Posterior cingulate gyrus (tissue), 11 donors: ENCODE measurements around the gene ZKSCAN4.
A peak's percentile ranks its signal among the peaks of the same experiment; 100 is the strongest.

ENCODE experiments used
- DNase-seq, 10 donors: peaks; one replicate each; pipeline versions ENCODE4 v3.0.0 to v3.0.0-alpha.2; 2020 to 2021; ENCODE audit warnings: mixed read lengths in 3 of 10
- intact Hi-C: fragments of 100-400 bp; cut with DNase I; formaldehyde crosslinking; loops from one replicate; pipeline ENCODE4 v1.15.1; 2023

The ZKSCAN4 gene

DNA sequence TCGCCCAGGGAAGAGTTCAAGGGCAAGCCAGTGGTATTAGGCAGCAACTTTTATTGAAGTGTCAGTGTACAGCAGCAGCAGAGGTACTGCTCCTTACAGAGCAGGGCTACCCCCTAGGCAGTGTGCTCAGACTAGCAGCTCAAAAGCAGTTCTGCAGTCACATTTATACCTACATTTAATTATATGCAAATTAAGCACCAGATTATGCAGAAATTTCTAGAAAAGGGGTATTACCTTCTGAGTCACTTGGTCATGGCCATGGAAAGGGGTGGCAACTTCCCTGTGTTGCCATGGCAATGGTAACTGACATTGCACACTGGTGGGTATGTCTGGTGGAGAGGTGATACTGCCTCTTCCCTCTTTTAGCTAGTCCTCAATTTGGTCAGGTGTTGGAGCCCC, 2.1 kb upstream of the ZKSCAN4 start:
- intact Hi-C loops = loop anchor here (10.0 kb wide), 1 partner anchor 119 kb away; no protein-coding TSS in a partner anchor
- DNase-seq = no peak

DNA sequence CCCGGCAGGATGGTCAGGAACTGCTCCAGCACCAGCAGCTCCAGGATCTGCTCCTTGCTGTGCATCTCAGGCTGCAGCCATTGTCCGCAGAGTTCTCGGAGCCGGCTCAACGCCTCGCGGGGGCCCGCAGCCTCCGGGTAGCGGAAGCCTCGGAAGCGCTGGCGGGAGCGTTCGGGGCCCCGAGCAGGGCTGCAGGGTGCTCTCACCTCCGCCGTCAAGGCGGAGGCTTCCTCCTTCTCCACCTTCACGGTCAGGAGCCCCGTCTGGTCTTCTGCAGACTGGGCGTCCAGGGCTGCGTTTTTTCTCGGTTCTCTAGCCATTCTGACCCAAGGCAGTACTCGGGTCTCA, 434 bp downstream of the ZKSCAN4 start:
- DNase-seq = peak in 4 of 10 donors; percentile 9 to 84 (median 74)

DNA sequence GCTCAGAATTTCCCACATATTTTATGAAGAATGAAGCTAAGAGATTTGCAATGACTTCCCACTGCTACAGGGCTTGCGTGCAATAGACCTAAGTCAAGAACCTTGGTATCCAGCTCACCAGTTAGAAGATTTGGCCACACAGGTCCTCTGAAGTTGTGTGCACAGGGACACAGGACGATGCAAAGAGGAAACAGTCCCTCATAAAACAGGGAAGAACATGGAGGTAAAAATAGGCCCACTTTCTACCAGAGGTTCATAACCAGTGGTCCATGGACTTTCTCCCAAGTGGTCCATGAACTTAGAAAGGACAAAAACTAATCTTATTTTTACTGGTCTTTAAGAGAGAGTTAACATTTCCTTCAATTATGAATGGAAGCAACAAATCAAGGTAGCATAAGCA, 1.3 kb downstream of the ZKSCAN4 start:
- intact Hi-C loops = loop anchor here (10.0 kb wide), 1 partner anchor 116 kb away; no protein-coding TSS in a partner anchor
- no peak for DNase-seq

More for the DNA sequence above, 434 bp downstream of the ZKSCAN4 start:
- intact Hi-C loops = loop anchor here (10.0 kb wide), 1 partner anchor 117 kb away; no protein-coding TSS in a partner anchor

DNA sequence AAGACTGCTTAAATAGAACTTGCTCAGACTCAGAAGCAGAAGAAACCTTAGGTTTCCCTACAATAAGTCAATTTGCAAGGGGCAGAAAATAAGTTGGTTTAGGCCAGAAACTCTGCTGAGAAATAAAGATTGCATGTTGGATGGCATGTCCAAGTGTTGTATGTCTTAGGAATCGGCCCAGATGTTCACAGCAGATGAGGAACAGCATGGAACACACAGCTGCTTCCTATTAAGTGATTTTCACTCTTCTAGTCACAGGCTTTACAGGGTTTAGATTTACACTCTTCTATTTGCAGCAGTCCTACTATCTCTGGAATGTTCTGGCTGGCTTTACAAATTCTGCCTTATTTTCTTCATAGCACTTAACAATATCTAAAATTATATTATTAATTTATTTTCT, 3.2 kb downstream of the ZKSCAN4 start:
- intact Hi-C loops = no loop called here
- DNase-seq = no peak

DNA sequence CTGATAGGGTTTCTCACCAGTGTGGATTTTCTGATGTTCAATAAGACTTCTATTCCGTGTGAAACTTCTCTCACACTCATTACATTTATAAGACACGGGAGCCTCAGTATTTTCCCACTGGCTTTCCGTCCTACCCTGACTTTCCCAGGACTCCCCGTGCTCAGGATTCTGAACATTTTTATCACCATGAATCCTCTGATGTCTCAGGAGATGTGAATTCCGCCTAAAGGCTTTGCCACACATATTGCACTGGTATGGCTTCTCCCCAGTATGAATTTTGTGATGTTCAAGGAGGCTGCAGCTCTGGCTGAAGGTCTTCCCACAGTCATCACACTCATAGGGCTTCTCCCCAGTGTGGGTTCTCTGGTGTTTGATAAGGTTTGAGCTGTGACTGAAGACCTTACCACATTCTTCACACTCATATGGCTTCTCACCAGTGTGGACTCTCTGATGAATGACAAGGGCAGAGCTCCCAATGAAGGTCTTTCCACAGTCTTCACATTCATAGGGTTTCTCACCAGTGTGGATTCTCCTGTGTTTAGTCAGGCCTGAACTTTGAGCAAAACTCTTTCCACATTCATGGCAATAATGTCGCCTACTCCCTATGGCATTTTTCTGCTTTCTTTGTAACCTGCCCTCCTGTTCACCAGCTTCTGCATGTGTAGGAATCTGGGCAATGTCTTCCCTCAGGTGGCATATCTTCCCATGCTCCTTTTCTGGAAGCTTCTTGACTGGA, 6.7 kb downstream of the ZKSCAN4 start:
- no peak for DNase-seq
- intact Hi-C loops = no loop called here

DNA sequence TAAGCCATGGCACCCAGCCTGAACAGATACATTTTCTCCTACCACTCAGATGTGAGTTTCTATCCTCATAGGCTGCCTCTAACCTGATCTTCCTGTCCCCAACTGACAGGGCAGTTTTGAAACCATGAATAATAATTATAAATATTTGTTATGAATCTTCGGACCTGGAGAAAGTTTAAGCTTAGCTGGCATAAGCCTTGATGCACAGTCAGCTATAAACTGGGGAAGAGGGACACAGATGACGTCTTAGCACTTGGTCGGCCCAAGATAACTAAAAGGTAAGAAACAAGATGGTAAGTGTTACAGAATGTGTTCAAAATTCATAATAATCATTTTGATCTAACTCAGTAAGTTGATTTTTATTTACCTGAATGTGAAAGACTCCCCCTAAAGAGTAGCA, 8.1 kb downstream of the ZKSCAN4 start:
- DNase-seq = no peak
- intact Hi-C loops = no loop called here

DNA sequence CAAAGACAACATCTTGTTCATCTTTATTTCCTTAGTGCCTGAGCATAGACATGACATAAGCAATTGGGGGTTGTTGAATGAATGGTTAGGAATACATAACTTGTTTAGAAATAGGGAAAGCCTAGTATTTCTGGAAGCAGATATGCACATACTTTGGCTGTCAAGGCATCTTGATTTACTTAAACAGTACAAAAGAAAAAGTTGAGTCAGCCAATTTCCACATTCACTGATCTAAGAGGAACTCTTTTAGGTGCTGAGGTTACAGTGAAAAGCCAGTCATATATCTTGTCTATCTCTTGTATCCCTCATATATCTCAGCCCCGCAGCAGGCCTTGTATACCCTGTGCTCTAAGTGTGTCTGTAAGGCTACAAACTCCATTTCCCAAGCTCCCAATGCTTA, 11.6 kb downstream of the ZKSCAN4 start:
- no peak for DNase-seq
- intact Hi-C loops = no loop called here

DNA sequence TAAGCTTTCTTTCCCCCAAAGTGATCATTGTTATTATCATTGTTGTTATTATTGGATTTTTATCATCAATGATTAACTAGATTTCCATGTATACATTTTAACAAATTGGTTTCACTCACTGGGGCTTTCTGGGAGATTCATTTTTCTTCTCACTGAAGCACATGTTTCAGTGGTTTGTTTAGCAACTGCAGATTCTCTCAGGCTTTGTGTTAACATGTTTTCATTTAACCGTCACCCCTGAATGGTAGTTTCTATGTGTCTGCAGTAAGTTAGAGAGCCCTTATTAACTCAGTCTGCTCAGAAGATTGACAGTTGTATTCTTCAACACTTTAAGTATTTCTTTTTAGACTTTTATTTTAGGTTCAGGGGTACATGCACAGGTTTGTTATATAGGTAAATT, 12.4 kb downstream of the ZKSCAN4 start:
- intact Hi-C loops = no loop called here
- no peak for DNase-seq

DNA sequence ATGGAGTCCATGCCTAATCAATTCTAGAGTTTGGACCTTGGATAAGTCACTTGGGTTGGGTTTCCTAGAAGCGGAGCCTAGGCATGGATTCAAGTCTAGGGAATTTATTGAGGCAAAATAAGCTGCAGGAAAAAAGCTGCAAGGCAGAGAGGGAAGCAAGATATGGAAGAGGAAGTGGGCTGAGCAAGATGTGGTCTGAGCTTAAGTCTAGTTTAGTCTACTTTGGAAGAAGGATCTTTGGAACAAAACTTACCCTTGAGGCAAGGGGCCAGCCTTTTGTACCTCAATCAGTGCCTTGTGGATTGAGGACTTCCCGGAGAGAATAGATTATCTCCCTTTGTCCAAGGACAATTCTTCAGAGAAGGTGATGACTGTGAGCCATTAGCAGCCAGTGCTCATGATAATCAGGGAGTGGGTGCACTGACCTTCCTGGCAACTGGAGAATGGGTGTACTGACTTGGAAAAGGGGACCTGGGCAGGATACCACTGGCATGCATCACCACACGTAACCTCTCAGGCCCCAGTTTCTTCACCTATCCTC, 16.1 kb downstream of the ZKSCAN4 start:
- DNase-seq = no peak
- intact Hi-C loops = no loop called here

DNA sequence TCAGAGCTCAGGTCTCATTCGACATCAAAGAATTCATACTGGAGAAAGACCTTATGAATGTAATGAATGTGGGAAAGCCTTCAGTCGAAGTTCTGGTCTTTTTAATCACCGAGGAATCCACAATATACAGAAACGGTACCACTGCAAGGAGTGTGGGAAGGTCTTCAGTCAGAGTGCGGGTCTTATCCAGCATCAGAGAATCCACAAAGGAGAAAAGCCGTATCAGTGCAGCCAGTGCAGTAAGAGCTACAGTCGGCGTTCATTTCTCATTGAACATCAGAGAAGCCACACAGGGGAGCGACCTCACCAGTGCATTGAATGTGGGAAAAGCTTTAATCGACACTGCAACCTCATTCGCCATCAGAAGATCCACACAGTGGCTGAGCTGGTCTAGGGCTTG, 19.3 kb downstream of the ZKSCAN4 start:
- DNase-seq = peak in 1 of 10 donors; percentile 26
- intact Hi-C loops = no loop called here

DNA sequence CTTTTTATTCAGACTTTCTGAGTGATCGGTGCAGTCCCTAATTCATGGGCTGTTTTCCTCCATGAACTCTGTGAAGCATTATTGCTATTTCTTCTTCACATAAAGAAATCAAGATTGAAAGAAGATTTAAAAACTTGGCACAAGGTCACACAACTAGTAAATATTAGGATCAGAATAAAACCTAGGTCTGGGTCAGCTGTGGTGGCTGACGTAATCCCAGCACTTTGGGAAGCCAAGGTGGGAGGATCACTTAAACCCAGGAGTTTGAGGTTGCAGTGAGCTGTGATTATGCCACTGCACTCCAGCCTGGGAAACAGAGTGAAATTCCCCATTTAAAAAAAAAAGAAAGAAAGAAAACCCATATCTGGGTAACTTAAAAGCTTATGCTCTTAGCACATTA, 25.6 kb downstream of the ZKSCAN4 start:
- no peak for DNase-seq
- intact Hi-C loops = loop anchor here (10.0 kb wide), 1 partner anchor 92 kb away; no protein-coding TSS in a partner anchor

DNA sequence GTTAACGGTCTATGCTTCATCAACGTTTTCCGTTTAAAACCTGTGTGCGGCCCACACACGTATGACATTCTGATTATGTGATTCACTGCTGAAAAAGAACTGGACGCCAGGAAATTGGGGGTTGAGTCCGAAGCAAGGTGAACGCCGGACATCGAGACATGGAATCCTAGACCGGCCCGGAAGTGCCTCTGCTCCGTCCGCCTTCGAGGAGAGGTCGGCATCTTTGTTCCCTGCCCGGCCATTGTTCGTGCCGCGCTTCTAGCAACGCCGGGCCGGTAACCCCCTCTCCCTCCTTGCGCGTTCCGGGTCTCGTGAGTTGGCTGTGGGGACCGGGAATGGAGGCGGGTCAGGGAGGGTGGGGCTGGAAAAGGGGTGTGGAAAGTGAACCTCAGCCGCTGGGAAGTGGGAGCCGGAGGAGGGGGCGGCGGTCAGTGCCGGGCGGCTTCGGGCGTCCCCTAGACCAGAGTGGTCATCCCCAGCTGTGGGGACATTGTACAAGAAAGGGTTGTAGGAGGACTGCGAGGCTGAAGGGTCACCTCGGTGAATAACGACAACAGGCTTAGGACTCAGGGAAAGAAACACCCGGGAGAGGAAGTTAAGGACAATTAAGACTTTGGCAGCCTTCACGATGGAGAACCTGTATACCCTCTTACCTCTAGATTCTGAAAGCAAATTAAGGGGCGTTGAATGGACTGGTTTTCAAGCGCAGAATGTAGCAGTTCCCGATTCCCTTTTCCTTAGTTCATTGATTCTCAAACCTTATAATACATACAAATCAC, 26.8 kb downstream of the ZKSCAN4 start, which contains the start of gene ZSCAN9:
Gene ZSCAN9, plus strand, starts transcription at position 220 of the 779 bp plus-strand sequence. CDS start 1,810 bp downstream, outside the sequence.
- DNase-seq = peak; percentile 57 to 96 (median 74)
- intact Hi-C loops = loop anchor here (10.0 kb wide), 1 partner anchor 90 kb away; no protein-coding TSS in a partner anchor

DNA sequence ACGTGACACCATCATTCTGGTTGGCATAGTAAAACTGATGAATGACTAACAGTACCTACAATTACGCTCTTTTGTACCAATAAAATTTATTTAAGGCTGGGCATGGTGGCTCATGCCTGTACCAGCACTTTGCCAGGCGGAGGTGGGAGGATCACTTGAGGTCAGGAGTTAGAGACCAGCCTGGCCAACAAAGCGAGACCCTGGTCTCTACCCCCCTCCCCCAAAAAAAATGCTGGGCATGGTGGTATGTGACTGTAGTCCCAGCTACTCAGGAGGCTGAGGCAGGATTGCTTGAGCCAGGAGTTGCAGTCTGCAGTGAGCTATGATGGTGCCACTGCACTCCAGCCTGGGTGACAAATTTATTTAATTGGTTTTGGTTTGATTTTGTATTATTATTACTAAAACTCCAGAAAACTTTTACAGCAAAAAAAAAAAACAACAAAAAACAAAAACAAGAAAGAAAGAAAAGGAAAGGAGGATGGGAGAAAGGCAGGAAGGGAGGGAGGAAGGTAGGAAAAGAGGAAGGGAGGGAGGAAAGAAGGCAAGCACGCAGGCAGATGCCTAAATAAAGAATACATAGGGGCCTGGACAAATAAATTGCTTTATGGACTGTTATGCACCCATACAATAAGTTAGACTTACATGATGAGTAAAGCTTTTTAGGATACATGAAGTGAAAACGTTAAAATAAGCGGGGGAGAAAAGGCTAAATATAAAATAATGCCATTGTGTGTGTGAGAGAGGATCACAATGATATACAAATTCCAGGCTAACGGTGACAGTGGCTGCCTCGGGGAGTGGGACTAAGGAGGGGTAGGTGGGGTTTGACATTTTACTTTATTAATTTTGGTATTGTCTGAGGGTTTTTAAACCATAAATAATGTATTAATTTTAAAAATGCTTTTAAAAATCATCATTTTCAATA, 27.7 kb downstream of the ZKSCAN4 start:
- intact Hi-C loops = loop anchor here (10.0 kb wide), 1 partner anchor 90 kb away; no protein-coding TSS in a partner anchor
- DNase-seq = no peak

DNA sequence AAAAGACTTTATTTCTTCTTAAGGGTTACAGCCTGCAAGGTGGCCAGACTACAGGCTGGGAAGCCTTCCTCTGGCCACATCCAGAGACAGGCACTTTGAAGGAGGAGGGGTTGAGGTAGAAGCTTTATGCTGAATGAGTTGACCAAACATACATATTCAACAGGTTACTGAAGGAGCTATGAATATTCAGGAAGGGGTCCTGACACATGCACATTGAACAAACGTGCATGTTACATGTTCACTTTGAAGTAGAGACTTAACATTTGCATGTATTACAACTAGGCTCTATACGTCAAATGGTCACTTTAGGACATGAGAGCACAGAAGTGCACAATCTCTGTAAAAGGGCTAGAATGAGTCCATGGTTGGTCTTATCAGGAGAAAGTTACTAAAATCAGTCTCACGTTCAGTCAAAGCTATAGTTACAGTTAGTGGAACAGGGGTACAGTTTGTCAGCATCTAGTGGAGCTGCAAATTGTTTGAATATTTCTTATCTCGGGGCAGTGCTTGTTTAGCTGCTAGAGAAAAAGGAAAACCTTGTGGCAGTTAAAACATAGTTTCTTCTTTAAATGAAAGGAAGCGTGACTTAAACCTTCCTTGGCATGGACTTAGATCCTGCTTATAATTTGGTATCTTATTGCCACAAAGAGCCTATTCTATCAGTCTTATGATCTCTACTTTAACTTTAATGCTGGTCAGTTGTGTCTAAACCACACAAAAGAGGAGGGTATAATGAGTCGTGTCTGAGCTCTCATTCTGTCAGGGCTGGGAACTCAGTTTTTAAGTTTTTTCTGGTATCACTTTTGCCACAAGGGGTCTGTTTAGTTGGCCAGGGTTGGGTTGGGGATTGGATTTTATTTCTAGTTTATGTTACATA, 31.6 kb downstream of the ZKSCAN4 start:
- intact Hi-C loops = loop anchor here (10.0 kb wide), 1 partner anchor 86 kb away; no protein-coding TSS in a partner anchor
- DNase-seq = no peak

DNA sequence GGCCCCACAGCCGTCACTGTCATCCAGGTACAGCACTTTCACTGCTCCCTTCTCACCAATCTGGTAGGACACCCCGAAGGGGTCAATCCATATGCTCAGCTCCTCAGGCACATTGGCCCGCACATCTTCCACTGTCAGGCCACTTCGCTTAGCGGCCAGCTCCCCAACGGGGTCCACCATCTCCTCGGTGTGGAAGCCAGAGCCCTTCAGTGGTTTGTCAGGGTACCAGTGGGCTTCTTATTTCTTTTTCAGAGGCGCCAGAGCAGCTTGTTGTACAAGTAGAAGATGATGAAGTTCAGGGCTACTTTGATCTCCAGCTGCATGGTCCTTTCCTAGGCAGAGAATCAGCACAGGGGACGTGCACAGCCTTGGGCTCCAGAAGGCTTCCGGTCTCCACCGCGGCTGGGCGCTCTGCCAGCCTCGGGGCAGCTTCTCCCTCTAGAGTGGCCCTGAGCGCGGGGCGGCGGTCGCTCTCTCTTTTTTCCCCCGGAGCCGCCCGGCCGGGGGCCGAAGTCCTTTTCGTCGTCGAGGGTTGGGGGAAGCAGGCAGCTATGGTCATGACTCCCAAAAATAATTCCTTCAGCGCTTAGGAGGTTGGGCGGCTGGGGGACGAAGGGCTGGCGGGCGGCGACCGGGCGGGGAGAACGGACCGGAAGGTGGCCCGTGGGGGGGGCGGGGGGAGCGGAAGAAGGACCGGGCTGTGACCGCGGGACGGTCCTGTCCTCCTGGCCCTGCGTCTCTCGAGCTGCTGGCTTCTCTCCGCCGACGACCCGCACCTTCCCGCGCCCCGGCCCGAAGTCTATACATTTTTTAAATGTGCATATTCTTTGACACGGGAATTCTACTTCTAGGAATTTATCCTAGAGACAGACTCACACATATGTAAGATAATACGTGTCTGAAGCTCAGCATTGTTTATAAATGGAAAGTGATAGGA, 33.5 kb downstream of the ZKSCAN4 start:
- peak in 8 of 10 donors; percentile 12 to 91 (median 65) for DNase-seq
- intact Hi-C loops = no loop called here

DNA sequence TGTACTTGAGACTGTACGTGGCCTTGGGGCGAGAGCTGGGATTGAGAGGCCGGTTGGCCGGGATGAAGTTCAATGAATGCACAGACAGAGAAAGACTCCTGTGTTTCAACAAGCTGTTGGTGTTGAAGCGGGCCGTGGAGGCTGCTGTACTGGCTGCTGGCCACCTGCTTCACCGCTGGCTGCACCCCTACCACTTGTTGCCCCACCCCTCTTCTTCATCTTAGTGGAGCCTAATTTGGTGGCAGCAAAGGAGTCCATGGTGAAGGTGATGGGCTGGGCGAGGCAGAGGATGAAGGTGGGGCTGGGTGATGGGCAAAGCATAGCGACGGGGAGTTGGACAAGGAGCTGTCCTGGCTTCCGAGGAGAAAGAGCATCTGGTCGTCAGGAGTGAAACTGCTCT, 34.2 kb downstream of the ZKSCAN4 start:
- DNase-seq = no peak
- intact Hi-C loops = no loop called here

DNA sequence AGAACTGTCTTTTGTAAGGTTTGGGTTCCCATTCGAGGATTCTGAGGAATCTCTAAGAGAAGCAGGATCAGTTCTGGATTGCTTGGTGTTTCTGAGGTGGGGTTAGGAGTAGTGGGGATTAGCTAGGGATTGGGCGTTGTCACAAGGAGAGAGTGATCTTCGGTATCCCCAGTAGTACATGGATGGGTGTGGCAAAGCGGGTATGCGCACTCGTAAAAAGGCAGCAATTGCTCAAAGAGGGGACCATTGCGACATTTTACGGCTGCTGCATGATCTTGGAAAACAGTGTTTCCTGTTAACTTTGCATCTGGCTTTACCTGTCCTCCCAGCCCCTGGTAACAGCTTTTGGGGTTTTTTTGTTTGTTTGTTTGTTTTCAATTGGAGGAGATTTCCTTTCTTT, 36.6 kb downstream of the ZKSCAN4 start:
- no peak for DNase-seq
- intact Hi-C loops = no loop called here

DNA sequence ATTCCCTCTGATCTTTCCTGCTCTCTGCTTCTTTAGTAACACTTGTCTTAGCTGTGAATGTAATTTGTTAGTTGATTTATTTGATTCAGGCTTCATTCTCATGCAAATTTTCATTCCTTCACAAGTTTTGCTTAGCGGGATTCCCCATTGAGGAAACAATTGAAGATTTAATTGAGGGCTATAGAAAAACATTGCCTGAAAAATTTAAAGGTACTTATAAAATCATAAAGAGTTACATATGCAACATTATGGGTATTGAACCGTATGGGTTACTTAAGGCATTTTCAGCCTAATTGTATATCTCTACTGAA, 38.9 kb downstream of the ZKSCAN4 start:
- no peak for DNase-seq
- intact Hi-C loops = no loop called here
